ENCODE measurements around the gene SLC2A13.

DNA sequence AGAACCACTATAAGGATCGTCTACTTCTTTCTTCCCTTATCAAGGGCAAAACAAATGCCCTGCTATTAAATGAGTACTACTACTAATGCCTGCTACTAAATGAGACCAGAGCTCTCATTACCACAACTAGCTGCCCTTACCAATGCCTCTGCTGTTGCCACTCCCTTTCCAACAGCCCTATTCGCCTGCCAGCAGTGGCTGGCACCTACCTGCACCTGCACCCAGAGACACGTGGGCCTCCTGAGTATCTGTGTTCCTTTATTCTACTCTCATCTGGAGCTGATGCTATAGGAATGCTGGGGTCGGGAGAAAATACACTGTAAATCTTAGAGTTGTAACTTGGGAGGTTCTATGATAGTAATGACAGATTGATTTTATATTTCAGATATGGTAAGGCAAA is 174.7 kb downstream of the SLC2A13 start:
- TF ChIP-seq EZH2 (IDR thresholded peaks at IDR 0.05) = no peak
- TF ChIP-seq FOXP2 (optimal IDR thresholded peaks at IDR 0.05; ENCODE audit: control extremely low read depth, extremely low read length, insufficient read depth) = no peak
- no peak for TF ChIP-seq POLR2AphosphoS5 (IDR thresholded peaks at IDR 0.05; ENCODE audit: borderline replicate concordance, low read depth, low read length)

All from SK-N-MC (cell line).